Ascending aorta (tissue), 2 donors: Measurements from ENCODE around the gene ZNF322. TPM values are rescaled to one million over a fixed set of nuclear protein-coding genes. Genes with fewer than 3 reads are reported as not detected.

Source experiments
- DNase-seq, 2 donors: peaks; one replicate each; pipeline ENCODE4 v3.0.0-alpha.2; 2019; ENCODE audit warnings: low spot score in 2 of 2
- H3K27ac ChIP-seq, 2 donors: fragments of 200-600 bp; sonication (generic); one replicate each; pipeline ENCODE4 v1.5.1; 2016 to 2017; ENCODE audit warnings: mild to moderate bottlenecking in 1 of 2
- H3K27me3 ChIP-seq: fragments of 200-600 bp; sonication (generic); one replicate; pipeline ENCODE4 v1.5.1; 2017
- H3K36me3 ChIP-seq, 2 donors: fragments of 200-600 bp; sonication (generic); one replicate each; pipeline ENCODE4 v1.5.1; 2016
- H3K4me1 ChIP-seq, 2 donors: fragments of 200-600 bp; sonication (generic); one replicate each; pipeline ENCODE4 v1.5.1; 2016 to 2017; ENCODE audit warnings: mild to moderate bottlenecking in 1 of 2
- H3K4me3 ChIP-seq, 2 donors: fragments of 200-600 bp; sonication (generic); one replicate each; pipeline ENCODE4 v1.5.1; 2016 to 2017; ENCODE audit warnings: mild to moderate bottlenecking in 1 of 2
- H3K9me3 ChIP-seq, 2 donors: fragments of 200-600 bp; sonication (generic); one replicate each; pipeline ENCODE4 v1.5.1; 2016
- CTCF ChIP-seq, 3 experiments: fragments of 200-600 bp in 2 of 3; fragments of 450-650 bp in 1 of 3; sonication (generic) in 2 of 3; IDR thresholded peaks; one replicate each; pipeline ENCODE4 v1.5.1; 2016 to 2019; ENCODE audit warnings: antibody characterized with exemption in 3 of 3, mild to moderate bottlenecking in 1 of 3, moderate library complexity in 1 of 3
- intact Hi-C: fragments of 100-400 bp; cut with DNase I; formaldehyde crosslinking; loops from one replicate; pipeline ENCODE4 v1.15.1; 2023
- total RNA-seq: library from RNA; depleted of rRNA; stranded (reverse); fragments of >200 nt; gene quantifications from one replicate; pipeline ENCODE4 v1.1.0, GENCODE V29; 2016

Gene ZNF322
- total RNA-seq, 1 donor from 2014 or later, result 12.3 TPM

DNA sequence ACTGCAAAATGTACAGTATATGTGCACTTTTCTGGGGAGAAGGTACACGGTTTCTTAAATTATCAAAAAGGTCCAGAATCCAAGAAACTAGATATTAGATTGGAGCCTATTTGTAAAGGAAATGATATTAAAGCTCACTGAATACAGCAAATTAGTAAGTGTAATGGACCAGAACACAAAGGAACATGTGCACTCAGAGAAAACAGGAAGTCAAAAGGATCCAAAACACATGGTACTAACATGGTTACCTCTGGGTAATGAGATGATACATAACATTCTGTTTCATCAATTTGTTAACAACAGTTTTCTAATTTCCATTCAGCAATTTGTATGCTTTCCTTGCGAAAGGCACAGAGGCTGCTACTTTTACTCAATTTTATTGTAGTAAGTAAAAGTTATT lies 18.7 kb downstream of the ZNF322 start:
- no peak for TF ChIP-seq CTCF (IDR thresholded peaks at IDR 0.05)
- intact Hi-C loops, result no loop called here
- H3K4me1 ChIP-seq, result no peaks in the 10 kb centered on the region
- no peak overlapping the region for H3K4me3 ChIP-seq
- H3K9me3 ChIP-seq, result peaks cover 0 to 40% of the 10 kb centered on the region in 2 donors
- H3K27me3 ChIP-seq, result no peaks in the 10 kb centered on the region
- H3K36me3 ChIP-seq, result peaks cover 52 to 58% of the 10 kb centered on the region in 2 donors
- no peak for DNase-seq
- H3K27ac ChIP-seq, result no peak overlapping the region

DNA sequence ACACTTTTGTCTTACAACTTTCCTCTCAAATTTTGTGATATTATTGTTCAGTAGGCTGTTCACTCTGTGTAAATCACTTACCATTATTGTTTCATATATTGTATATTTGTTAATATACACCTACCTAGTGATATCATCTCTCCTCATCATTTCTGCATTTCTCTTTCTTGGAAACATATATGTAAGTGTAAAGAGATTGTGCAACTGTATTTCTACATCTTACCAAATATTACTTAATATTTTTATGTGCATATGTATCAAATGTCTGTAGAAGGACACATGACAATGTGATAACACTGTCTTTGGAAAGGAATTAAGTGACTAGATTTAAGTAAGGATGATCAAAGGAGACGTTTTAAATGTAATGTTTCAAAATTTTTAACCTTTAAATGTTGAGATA lies 30.2 kb downstream of the ZNF322 start:
- Histone ChIP-seq H3K9me3 (peaks cover 0 to 7% of the 10 kb centered on the region in 2 donors), H3K27me3 (no peaks in the 10 kb centered on the region), H3K4me1 (no peaks in the 10 kb centered on the region), H3K36me3 (peaks cover 3 to 6% of the 10 kb centered on the region in 2 donors), H3K4me3 (no peak overlapping the region), H3K27ac (no peak overlapping the region)
- no peak for DNase-seq
- no peak for TF ChIP-seq CTCF (IDR thresholded peaks at IDR 0.05)
- intact Hi-C loops, result no loop called here

DNA sequence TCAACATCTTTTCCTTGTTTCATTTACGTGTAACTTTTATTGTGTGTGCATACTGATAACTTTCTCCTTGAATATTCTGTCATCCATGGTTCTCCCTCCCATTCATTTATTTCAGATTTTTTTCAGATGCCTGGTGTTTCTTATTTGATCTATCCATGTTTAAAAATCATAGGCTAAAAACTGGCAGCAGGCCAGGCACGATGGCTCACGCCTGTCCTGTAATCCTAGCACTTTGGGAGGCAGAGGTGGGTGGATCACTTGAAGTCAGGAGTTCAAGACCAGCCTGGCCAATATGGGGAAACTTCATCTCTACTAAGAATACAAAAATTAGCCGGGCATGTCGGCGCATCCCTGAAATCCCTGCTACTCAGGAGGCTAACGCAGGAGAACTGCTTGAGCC lies 31.7 kb downstream of the ZNF322 start:
- Histone ChIP-seq H3K4me1 (no peaks in the 10 kb centered on the region), H3K9me3 (peaks cover 0 to 11% of the 10 kb centered on the region in 2 donors), H3K36me3 (no peaks in the 10 kb centered on the region), H3K27me3 (no peaks in the 10 kb centered on the region), H3K27ac (no peak overlapping the region), H3K4me3 (no peak overlapping the region)
- DNase-seq, result no peak
- no peak for TF ChIP-seq CTCF (IDR thresholded peaks at IDR 0.05)
- intact Hi-C loops, result no loop called here

GRCh38 chr6:26624557-26624956 lies 35.0 kb downstream of the ZNF322 start:
- no peaks in the 10 kb centered on the region for H3K36me3 ChIP-seq
- no peaks in the 10 kb centered on the region for H3K4me1 ChIP-seq
- H3K4me3 ChIP-seq, result no peak overlapping the region
- intact Hi-C loops, result no loop called here
- no peak for TF ChIP-seq CTCF (IDR thresholded peaks at IDR 0.05)
- no peak overlapping the region for H3K27ac ChIP-seq
- H3K9me3 ChIP-seq, result peaks cover 0 to 11% of the 10 kb centered on the region in 2 donors
- no peaks in the 10 kb centered on the region for H3K27me3 ChIP-seq
- no peak for DNase-seq

DNA sequence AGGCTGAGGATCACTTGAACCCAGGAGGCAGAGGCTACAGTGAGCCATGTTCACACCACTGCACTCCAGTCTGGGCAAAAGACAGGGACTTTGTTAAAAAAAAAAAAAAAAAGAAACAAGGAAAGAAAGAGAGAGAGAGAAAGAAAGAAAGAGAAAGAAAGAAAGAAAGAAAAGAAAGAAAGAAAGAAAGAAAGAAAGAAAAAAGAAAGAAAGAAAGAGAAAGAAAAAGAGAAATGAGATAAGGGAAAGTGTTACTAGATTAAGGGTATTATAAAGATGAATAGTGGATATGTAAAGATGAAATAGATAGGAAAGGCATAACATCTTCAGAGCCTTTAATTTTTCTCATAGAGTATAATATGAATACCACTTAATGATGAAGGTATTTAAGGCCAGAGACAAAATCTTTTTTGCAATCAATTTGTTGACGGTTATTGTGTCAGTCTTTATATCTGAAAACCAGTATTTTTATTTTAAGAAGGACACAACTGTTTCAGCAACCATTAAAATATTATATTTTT lies 36.1 kb downstream of the ZNF322 start:
- Histone ChIP-seq H3K36me3 (no peaks in the 10 kb centered on the region), H3K4me3 (no peak overlapping the region), H3K27ac (no peak overlapping the region), H3K9me3 (peaks cover 0 to 11% of the 10 kb centered on the region in 2 donors), H3K4me1 (no peaks in the 10 kb centered on the region), H3K27me3 (no peaks in the 10 kb centered on the region)
- TF ChIP-seq CTCF (IDR thresholded peaks at IDR 0.05), result no peak
- no peak for DNase-seq
- intact Hi-C loops, result no loop called here
